SK-N-MC (cell line): ENCODE data around the gene MOV10L1.

Experiments used
- EZH2 ChIP-seq: fragments of 200-600 bp; sonication (generic); IDR thresholded peaks from one replicate; pipeline ENCODE4 v1.6.1; 2017; ENCODE audit warnings: antibody characterized with exemption
- FOXP2 ChIP-seq: optimal IDR thresholded peaks from 2 replicates; pipeline ENCODE3; 2011; ENCODE audit warnings: mild to moderate bottlenecking, moderate library complexity; ENCODE audit not compliant: insufficient read depth; ENCODE audit errors: extremely low read length, control extremely low read depth
- POLR2AphosphoS5 ChIP-seq: IDR thresholded peaks from 2 replicates; pipeline ENCODE4 v1.6.1; 2012; ENCODE audit warnings: mild to moderate bottlenecking, low read depth, low read length, borderline replicate concordance

DNA sequence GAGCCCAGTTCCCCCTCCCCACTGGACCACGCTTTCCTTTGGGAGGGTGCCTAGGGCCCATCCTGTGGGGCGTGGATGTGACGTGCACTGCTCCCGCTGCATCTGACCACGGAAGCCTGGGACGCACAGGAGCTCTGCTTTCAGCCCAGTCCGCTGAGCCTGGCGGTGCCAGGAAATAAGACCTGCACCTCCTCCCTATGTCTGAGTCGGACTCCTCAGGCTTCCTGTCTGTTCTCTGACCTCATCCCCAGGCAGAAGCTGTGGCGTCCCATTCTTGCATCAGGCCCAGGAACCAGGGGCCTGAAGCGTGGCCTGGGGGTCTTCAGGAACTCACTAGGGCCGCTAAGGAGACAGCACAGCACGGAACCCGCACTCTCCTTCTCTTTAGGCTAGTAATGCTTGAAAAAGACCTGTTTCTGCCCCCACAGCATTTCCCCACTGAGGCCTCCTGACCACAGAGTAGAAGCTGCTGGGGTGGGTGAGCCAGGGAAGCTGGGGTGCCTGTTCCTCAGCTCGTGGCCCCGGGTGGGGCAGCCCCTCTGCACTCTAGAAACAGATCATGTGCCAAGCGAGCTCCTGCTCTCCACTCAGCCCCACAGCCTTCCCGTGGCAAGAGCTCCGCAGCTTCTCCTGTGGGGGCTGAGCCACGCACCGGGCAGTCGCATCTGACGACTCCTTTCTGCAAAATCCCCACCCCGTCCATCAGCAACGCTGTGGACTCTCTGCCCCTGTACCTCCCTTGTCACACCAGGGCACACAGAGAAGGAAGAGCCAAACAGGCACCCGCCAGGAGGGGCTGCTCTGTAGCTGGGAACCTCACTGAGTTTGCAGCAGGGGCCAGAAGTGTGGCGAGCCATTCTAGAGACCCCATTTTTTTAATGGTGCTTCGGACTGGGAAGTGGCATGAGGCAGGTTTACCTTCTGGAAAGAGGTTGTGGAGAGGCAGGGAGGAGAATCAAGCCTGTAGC, 22.6 kb downstream of the MOV10L1 start:
- no peak for TF ChIP-seq POLR2AphosphoS5
- TF ChIP-seq EZH2 = no peak
- no peak for TF ChIP-seq FOXP2
